PC-9 (cell line): Measurements from ENCODE around the gene KCNT2. TPM values are rescaled to one million over a fixed set of nuclear protein-coding genes. Genes with fewer than 3 reads are reported as not detected.
"Not testable (repeated sequence)": the region's sequence is repeated elsewhere in the genome, so short reads cannot be mapped to it uniquely, and the experiment has no call there.

Experiments used
- BruUV-seq: library from RNA; stranded (reverse); fragments of 400-500 nt; replicated peaks from 2 replicates; lab custom pipeline; 2021; lab: Mats Ljungman, UMichigan
- CTCF ChIA-PET: fragments of 300-600 bp; sonication (Branson Sonifier 250); formaldehyde crosslinking; loops from one replicate; lab custom pipeline; 2022; ENCODE audit warnings: antibody characterized with exemption; lab: Charles Lee
- POLR2A ChIA-PET: fragments of 300-600 bp; sonication (Branson Sonifier 250); formaldehyde crosslinking; loops from one replicate; lab custom pipeline; 2022; ENCODE audit warnings: antibody characterized with exemption; ENCODE audit not compliant: unreplicated experiment; lab: Charles Lee
- DNase-seq, 2 experiments: peaks; one replicate each; pipeline versions ENCODE4 v3.0.0 to v3.0.0-alpha.2; 2015 to 2022; ENCODE audit warnings: mixed read lengths in 1 of 2
- H2AFZ ChIP-seq: fragments of 200-600 bp; sonication (generic); 2 replicates; pipeline ENCODE4 v1.8.1; 2017; ENCODE audit warnings: antibody characterized with exemption
- H3F3A ChIP-seq: fragments of 200-600 bp; sonication (generic); 2 replicates; pipeline ENCODE4 v1.8.1; 2017; ENCODE audit warnings: antibody characterized with exemption, mild to moderate bottlenecking, low read depth; ENCODE audit not compliant: insufficient read depth
- H3K27ac ChIP-seq: fragments of 200-600 bp; sonication (generic); 2 replicates; pipeline ENCODE4 v1.6.1; 2016; ENCODE audit warnings: mixed run types
- H3K27me3 ChIP-seq: fragments of 200-600 bp; sonication (generic); 2 replicates; pipeline ENCODE4 v1.6.1; 2016; ENCODE audit warnings: low read depth, mixed run types; ENCODE audit not compliant: insufficient read depth
- H3K36me3 ChIP-seq: fragments of 200-600 bp; sonication (generic); 2 replicates; pipeline ENCODE4 v1.6.1; 2016; ENCODE audit warnings: low read depth, mixed run types
- H3K4me1 ChIP-seq: fragments of 200-600 bp; sonication (generic); replicated peaks from 2 replicates; pipeline ENCODE4 v1.6.1; 2016; ENCODE audit warnings: mixed run types; ENCODE audit not compliant: insufficient read depth
- H3K4me2 ChIP-seq: fragments of 200-600 bp; sonication (generic); 2 replicates; pipeline ENCODE4 v1.6.1; 2017; ENCODE audit warnings: mixed run types
- H3K4me3 ChIP-seq: fragments of 200-600 bp; sonication (generic); 2 replicates; pipeline ENCODE4 v1.6.1; 2016; ENCODE audit warnings: mixed run types
- H3K79me2 ChIP-seq: fragments of 200-600 bp; sonication (generic); 2 replicates; pipeline ENCODE4 v1.6.1; 2017; ENCODE audit warnings: low read depth, mixed run types
- H3K9me2 ChIP-seq: fragments of 200-600 bp; sonication (generic); 2 replicates; pipeline ENCODE4 v1.8.1; 2017; ENCODE audit warnings: mild to moderate bottlenecking; ENCODE audit not compliant: insufficient read depth
- H3K9me3 ChIP-seq: fragments of 200-600 bp; sonication (generic); 2 replicates; pipeline ENCODE4 v1.8.1; 2016; ENCODE audit warnings: low read depth; ENCODE audit not compliant: insufficient read depth
- H4K20me1 ChIP-seq: fragments of 200-600 bp; sonication (generic); 2 replicates; pipeline ENCODE4 v1.8.1; 2017; ENCODE audit not compliant: insufficient read depth
- EZH2 ChIP-seq: fragments of 200-600 bp; sonication (generic); IDR thresholded peaks from 2 replicates; pipeline ENCODE4 v1.8.0; 2017; ENCODE audit warnings: antibody characterized with exemption, low read depth
- intact Hi-C: fragments of 100-400 bp; cut with micrococcal nuclease; formaldehyde crosslinking; loops from one replicate; pipeline ENCODE4 v1.10.0; 2022; ENCODE audit not compliant: unreplicated experiment
- total RNA-seq: library from RNA; stranded (reverse); gene quantifications from 2 replicates; pipeline ENCODE4 v1.2.3, GENCODE V29; 2021
- TF ChIP-seq, protein P1 (sequence below): fragments of 200-600 bp; sonication (generic); conservative IDR thresholded peaks from 2 replicates; pipeline ENCODE4 v1.6.1; 2017; ENCODE audit warnings: mixed run types, antibody characterized with exemption, mild to moderate bottlenecking, moderate library complexity

KCNT2 gene
- total RNA-seq, 1 experiment from 2014 or later, result 0.90 TPM

DNA sequence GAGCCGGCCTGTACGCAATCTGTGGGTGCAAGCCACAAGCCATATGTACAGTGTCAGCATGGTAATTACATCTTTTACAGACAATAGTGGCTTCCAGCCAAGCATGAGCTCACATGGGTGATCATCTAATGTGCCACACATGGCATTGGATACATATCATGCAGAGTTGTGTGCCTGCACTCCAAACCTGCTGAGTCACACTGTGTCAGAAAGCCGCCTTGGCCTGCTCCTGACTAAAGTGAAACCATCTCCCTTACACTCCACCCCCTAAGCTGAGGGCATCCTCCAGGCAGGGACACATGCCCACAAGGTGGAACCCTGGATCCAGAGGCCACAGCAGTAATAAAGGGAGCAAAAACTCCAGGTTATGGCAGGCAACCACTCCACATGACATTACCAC lies 72.5 kb downstream of the KCNT2 start:
- no peaks in the 10 kb centered on the region for H3K4me1 ChIP-seq
- no peak overlapping the region for H3K4me3 ChIP-seq
- CTCF ChIA-PET, result no interaction called here
- no peak overlapping the region for H3K4me2 ChIP-seq
- peak in 1 of 2 experiments; percentile 7 for DNase-seq
- H3K27me3 ChIP-seq, result no peaks in the 10 kb centered on the region
- H4K20me1 ChIP-seq, result no peaks in the 10 kb centered on the region
- intact Hi-C loops, result no loop called here
- no TSS peak for BruUV-seq
- no peaks in the 10 kb centered on the region for H3K9me3 ChIP-seq
- no peaks in the 10 kb centered on the region for H3K36me3 ChIP-seq
- no peak for TF ChIP-seq EZH2
- TF ChIP-seq, protein P1, sequence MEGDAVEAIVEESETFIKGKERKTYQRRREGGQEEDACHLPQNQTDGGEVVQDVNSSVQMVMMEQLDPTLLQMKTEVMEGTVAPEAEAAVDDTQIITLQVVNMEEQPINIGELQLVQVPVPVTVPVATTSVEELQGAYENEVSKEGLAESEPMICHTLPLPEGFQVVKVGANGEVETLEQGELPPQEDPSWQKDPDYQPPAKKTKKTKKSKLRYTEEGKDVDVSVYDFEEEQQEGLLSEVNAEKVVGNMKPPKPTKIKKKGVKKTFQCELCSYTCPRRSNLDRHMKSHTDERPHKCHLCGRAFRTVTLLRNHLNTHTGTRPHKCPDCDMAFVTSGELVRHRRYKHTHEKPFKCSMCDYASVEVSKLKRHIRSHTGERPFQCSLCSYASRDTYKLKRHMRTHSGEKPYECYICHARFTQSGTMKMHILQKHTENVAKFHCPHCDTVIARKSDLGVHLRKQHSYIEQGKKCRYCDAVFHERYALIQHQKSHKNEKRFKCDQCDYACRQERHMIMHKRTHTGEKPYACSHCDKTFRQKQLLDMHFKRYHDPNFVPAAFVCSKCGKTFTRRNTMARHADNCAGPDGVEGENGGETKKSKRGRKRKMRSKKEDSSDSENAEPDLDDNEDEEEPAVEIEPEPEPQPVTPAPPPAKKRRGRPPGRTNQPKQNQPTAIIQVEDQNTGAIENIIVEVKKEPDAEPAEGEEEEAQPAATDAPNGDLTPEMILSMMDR, result no peak
- no peak overlapping the region; the same call in 1 of the 2 replicates for H2AFZ ChIP-seq
- POLR2A ChIA-PET, result no interaction called here
- H3F3A ChIP-seq, result no peaks in the 10 kb centered on the region
- no peaks in the 10 kb centered on the region for H3K79me2 ChIP-seq
- no peaks in the 10 kb centered on the region for H3K9me2 ChIP-seq
- no peak overlapping the region for H3K27ac ChIP-seq

DNA sequence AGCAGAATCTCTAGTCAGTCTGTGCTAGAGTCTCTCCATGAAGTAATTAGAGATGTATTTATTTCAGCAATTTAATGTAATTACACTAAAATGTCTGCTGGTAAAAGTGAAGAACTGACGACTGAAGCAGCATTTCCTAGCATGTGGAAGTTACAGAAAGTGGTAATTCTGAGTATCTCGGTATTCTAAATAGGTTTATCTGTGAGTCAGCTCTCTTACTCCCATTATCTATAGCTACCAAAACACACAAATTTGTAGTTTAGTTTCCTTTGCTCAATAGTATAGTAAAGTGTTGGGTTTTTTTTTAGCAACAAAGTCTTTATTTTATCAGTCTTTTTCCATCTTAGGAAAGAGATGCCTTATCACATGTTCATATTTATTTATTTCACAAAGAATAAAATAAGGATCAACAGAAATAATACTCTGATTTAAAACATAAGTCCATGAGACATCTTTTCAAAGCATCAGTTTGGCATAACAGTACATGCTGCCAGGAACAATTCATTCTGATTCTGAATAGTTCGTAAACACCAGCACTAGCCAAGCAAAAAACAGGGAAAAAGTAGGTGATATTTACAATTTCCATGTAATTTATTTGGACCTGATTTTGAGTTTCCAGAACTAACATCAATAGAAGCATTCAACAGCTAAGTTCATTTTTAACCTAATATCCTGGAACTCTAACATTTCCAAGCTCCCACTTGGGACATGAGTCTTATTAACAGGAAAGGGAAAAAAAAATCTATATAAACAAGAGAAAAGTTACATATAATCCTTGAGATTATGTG lies 76.3 kb downstream of the KCNT2 start:
- no peaks in the 10 kb centered on the region for H3K79me2 ChIP-seq
- H3K9me2 ChIP-seq, result no peaks in the 10 kb centered on the region
- no peak for DNase-seq
- H3K27me3 ChIP-seq, result no peaks in the 10 kb centered on the region
- no peaks in the 10 kb centered on the region for H3K36me3 ChIP-seq
- H2AFZ ChIP-seq, result 0 out of 2 replicates have a peak overlapping the region, but pooled peaks have one; percentile 31
- intact Hi-C loops, result no loop called here
- no peak overlapping the region for H3K4me3 ChIP-seq
- POLR2A ChIA-PET, result interaction anchor here (0.6 kb wide), 1 partner anchor 523 kb away, joined by 4 read pairs; no protein-coding TSS in a partner anchor
- no peaks in the 10 kb centered on the region for H3K4me1 ChIP-seq
- H3K9me3 ChIP-seq, result no peaks in the 10 kb centered on the region
- no peak overlapping the region for H3K4me2 ChIP-seq
- BruUV-seq, result no TSS peak
- no peaks in the 10 kb centered on the region for H3F3A ChIP-seq
- no peaks in the 10 kb centered on the region for H4K20me1 ChIP-seq
- TF ChIP-seq, protein P1, result no peak
- no peak for TF ChIP-seq EZH2
- CTCF ChIA-PET, result no interaction called here
- H3K27ac ChIP-seq, result no peak overlapping the region

DNA sequence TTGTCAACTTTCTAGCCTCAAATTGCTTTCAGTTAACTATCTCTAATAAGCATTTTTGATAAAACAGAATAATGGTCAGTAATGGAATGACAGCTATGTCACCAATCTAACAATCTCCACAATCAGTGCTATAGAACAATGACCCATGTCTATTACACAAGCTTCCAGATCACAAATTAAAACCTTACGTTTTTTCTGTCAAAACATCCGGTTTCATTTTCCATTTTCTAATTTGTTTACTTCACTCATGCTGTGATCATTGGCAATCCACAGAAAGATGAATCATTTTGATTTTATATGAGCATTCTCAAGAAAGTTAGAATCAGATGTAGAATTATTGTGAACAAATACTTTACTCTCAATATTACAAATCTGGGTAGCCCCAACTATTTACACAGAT lies 80.3 kb downstream of the KCNT2 start:
- Histone ChIP-seq H4K20me1 (no peaks in the 10 kb centered on the region), H2AFZ (no peak overlapping the region), H3K4me2 (no peak overlapping the region), H3K27ac (no peak overlapping the region), H3K4me3 (no peak overlapping the region), H3F3A (no peaks in the 10 kb centered on the region), H3K36me3 (no peaks in the 10 kb centered on the region), H3K4me1 (no peaks in the 10 kb centered on the region), H3K79me2 (no peaks in the 10 kb centered on the region), H3K9me2 (no peaks in the 10 kb centered on the region), H3K27me3 (no peaks in the 10 kb centered on the region), H3K9me3 (no peaks in the 10 kb centered on the region)
- intact Hi-C loops, result no loop called here
- DNase-seq, result no peak
- POLR2A ChIA-PET, result no interaction called here
- no peak for TF ChIP-seq EZH2
- TF ChIP-seq, protein P1, result no peak
- CTCF ChIA-PET, result no interaction called here
- BruUV-seq, result no TSS peak

DNA sequence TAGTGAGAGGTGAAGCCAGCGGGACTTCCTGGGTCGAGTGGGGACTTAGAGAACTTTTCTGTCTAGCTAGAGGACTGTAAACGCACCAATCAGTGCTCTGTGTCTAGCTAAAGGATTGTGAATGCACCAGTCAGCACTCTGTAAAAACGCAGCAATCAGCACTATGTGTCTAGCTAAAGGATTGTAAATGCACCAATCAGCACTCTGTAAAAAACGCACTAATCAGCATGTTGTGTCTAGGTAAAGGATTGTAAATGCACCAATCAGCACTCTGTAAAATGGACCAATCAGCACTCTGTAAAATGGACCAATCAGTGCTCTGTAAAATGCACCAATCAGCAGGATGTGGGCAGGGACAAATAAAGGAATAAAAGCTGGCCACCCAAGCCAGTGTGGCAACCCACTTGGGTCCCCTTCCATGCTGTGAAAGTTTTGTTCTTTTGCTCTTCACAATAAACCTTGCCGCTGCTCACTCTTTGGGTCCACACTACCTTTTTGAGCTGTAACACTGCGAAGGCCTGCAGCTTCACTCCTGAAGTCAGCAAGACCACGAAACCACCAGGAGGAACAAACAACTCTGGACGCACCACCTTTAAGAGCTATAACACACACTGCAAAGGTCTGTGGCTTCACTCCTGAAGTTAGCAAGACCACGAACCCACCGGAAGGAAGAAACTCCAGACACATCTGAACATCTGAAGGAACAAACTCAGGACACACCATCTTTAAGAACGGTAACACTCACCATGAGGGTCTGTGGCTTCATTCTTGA lies 85.5 kb downstream of the KCNT2 start:
- H3K79me2 ChIP-seq, CTCF ChIA-PET, H3K36me3 ChIP-seq, H4K20me1 ChIP-seq, POLR2A ChIA-PET, H3F3A ChIP-seq, H3K4me3 ChIP-seq, intact Hi-C loops, H3K27ac ChIP-seq, H3K4me1 ChIP-seq, H3K9me2 ChIP-seq, H3K27me3 ChIP-seq, H3K4me2 ChIP-seq, DNase-seq, BruUV-seq, H3K9me3 ChIP-seq: not testable (repeated sequence)
- 0 out of 2 replicates have a peak overlapping the region, but pooled peaks have one; percentile 42 for H2AFZ ChIP-seq
